ENCODE measurements around the gene TCF7L2.

Gene TCF7L2

GRCh38 chr10:113000876-113001598 is 51.0 kb downstream of the TCF7L2 start:
- no peak for DNase-seq

- no peak for DNase-seq
Observed at GRCh38 chr10:113001599-113002448, 51.8 kb downstream of the TCF7L2 start.

GRCh38 chr10:113002449-113002777 is 52.4 kb downstream of the TCF7L2 start:
- DNase-seq: no peak

- no peak for DNase-seq
Observed at GRCh38 chr10:113003052-113003451, 53.0 kb downstream of the TCF7L2 start.

GRCh38 chr10:113004069-113004618 is 54.1 kb downstream of the TCF7L2 start:
- no peak for DNase-seq

GRCh38 chr10:113005380-113005779 is 55.3 kb downstream of the TCF7L2 start:
- DNase-seq: no peak

GRCh38 chr10:113006656-113007342 is 56.8 kb downstream of the TCF7L2 start:
- DNase-seq: no peak

GRCh38 chr10:113007343-113007771 is 57.3 kb downstream of the TCF7L2 start:
- DNase-seq: no peak

- DNase-seq: no peak
Observed at GRCh38 chr10:113007821-113008220, 57.8 kb downstream of the TCF7L2 start.

- DNase-seq: no peak
Observed at GRCh38 chr10:113011592-113012374, 61.7 kb downstream of the TCF7L2 start.

- no peak for DNase-seq
Observed at GRCh38 chr10:113015201-113015600, 65.2 kb downstream of the TCF7L2 start.

GRCh38 chr10:113017376-113017775 is 67.3 kb downstream of the TCF7L2 start:
- DNase-seq: no peak

GRCh38 chr10:113018034-113018433 is 68.0 kb downstream of the TCF7L2 start:
- no peak for DNase-seq

- no peak for DNase-seq
Observed at GRCh38 chr10:113019096-113019495, 69.0 kb downstream of the TCF7L2 start.

GRCh38 chr10:113019692-113020474 is 69.8 kb downstream of the TCF7L2 start:
- DNase-seq: no peak

- no peak for DNase-seq
Observed at GRCh38 chr10:113020475-113020753, 70.4 kb downstream of the TCF7L2 start.

- no peak for DNase-seq
Observed at GRCh38 chr10:113020838-113021237, 70.8 kb downstream of the TCF7L2 start.

GRCh38 chr10:113021268-113022040 is 71.4 kb downstream of the TCF7L2 start:
- DNase-seq: no peak

GRCh38 chr10:113022265-113022664 is 72.2 kb downstream of the TCF7L2 start:
- DNase-seq: no peak

- no peak for DNase-seq
Observed at GRCh38 chr10:113023017-113023416, 73.0 kb downstream of the TCF7L2 start.

GRCh38 chr10:113024930-113025329 is 74.9 kb downstream of the TCF7L2 start:
- DNase-seq: no peak
